Choroid plexus epithelial cell (primary cell): ENCODE data around the gene ZNRF1.

Experiments used
- DNase-seq: peaks from one replicate; pipeline ENCODE4 v3.0.0-alpha.2; 2010; ENCODE audit warnings: low read depth
- H3K4me3 ChIP-seq: 2 replicates; pipeline ENCODE4 v1.5.1; 2011; ENCODE audit warnings: low read depth, mild to moderate bottlenecking, control low read depth, low read length, moderate library complexity
- TF ChIP-seq, protein P1 (sequence below): conservative IDR thresholded peaks from 2 replicates; pipeline ENCODE4 v1.5.1; 2011; ENCODE audit warnings: low read depth, mild to moderate bottlenecking, control low read depth, inconsistent platforms, low read length, moderate library complexity

The ZNRF1 gene

DNA sequence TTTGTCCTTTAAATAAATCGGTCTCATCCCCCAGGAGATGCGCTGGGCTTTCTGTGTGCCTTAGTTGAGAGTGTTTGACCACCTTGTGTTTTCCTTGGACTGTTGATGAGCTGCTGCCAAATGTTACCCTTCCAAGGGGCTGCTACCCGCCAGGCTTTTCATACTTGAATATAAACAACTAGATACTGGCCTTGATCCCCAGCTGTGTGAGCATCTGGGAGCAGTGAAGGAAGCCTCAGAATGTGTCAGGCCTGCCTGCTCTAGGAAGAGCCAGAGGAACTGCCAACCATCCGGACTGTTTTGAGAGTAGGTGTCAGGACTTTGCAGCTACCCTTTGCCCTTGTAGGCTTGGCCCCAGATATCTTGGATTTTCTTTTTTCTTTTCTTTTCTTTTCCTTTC is 60.0 kb downstream of the ZNRF1 start:
- no peak overlapping the region for H3K4me3 ChIP-seq
- DNase-seq = peak; percentile 35
- TF ChIP-seq, protein P1, sequence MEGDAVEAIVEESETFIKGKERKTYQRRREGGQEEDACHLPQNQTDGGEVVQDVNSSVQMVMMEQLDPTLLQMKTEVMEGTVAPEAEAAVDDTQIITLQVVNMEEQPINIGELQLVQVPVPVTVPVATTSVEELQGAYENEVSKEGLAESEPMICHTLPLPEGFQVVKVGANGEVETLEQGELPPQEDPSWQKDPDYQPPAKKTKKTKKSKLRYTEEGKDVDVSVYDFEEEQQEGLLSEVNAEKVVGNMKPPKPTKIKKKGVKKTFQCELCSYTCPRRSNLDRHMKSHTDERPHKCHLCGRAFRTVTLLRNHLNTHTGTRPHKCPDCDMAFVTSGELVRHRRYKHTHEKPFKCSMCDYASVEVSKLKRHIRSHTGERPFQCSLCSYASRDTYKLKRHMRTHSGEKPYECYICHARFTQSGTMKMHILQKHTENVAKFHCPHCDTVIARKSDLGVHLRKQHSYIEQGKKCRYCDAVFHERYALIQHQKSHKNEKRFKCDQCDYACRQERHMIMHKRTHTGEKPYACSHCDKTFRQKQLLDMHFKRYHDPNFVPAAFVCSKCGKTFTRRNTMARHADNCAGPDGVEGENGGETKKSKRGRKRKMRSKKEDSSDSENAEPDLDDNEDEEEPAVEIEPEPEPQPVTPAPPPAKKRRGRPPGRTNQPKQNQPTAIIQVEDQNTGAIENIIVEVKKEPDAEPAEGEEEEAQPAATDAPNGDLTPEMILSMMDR = no peak

DNA sequence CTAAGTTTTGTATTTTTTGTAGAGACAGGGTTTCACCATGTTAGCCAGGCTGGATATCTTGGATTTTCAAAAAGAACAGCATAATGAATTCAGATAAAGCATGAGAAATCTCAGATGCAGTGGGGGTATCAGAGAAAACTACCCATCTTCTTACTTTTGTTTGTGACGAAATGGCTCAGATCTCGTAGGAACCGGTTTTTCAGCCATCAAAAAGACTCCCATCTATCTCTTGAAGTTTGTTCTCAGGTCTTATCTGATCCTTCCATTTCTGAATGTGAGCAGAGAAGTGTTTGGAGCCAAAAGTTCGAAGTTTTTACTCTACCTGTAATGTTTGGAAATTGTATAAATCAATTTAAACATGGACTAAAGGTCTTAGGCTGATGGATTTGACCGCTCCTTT is 60.6 kb downstream of the ZNRF1 start:
- DNase-seq = no peak
- TF ChIP-seq, protein P1 = no peak
- no peak overlapping the region for H3K4me3 ChIP-seq

DNA sequence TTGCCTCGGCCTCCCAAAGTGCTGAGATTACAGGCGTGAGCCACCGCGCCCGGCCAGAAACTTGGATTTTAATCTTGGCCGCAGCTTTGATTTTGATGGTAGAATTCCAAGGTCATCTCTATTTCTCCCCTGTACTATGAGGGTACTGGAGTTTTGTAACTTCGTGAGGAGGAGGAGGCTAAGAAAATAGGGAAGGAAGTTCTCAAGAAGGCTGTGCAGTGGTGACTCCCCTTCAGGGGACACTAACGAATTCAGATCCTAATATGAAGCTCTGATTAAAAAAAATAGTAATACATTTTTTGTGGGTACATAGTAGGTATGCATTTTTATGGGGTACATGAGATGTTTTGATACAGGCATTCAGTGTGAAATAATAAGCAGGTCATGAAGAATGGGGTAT is 61.9 kb downstream of the ZNRF1 start:
- TF ChIP-seq, protein P1 = no peak
- no peak overlapping the region for H3K4me3 ChIP-seq
- no peak for DNase-seq

DNA sequence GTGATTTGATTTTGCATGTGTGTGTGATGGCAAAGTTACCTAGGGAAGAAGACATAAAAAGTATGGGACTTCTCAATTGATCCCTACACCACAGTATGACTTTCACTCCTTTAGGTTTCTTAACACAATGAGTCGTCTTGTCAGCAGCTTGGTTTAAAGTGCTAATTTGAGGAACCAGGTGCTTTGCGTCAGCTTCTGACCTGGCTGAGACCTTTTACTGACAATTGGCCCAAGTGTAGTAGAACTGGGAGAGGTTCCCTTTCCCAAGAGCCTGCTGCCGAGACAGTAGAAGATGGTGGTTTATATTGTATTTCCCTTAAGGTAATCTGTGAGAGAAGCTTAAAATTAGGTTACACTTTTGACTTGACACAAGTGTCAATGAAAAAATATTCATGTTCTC is 62.8 kb downstream of the ZNRF1 start:
- TF ChIP-seq, protein P1 = no peak
- no peak overlapping the region for H3K4me3 ChIP-seq
- DNase-seq = no peak

DNA sequence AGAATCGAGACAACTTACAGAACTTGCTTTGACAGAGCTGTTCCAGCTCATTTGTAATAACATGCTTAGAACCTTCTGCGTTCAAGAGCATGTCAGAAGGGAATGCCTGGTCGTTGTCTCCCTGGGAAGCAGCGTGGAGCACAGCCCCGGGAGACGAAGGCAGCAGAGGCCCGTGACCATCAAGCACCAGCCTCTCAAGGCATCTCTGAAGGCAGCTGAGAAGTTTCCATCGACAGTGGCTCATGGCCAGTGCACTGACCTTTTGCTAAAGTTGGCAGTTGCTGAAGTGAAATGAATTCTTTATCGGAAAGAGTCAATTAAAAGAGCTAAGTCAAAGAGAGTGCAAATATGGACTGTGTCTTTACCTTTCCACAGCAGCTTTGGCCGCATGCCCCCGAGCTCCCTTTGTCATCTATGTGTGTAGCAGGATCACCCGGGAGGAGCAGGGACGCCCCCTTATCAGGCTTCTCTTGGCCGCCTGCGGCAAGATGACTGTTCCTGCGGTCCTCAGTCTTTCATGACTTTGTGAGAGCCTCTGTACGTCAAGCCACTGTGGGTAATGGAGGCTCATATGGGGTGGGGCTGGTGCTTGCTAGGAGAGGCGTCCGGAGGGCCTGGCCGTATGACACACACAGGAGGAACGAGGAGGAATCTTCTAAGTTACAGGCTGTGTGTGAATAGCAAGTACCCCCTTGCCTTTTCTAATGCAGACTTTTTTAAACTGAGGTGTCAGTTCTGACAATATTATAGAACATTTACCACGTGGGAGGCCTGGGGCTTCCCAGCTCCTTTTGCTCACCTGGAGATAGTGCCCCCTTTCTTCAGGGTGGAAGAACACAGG is 63.5 kb downstream of the ZNRF1 start:
- DNase-seq = no peak
- TF ChIP-seq, protein P1 = peak; percentile 8
- H3K4me3 ChIP-seq = no peak overlapping the region

DNA sequence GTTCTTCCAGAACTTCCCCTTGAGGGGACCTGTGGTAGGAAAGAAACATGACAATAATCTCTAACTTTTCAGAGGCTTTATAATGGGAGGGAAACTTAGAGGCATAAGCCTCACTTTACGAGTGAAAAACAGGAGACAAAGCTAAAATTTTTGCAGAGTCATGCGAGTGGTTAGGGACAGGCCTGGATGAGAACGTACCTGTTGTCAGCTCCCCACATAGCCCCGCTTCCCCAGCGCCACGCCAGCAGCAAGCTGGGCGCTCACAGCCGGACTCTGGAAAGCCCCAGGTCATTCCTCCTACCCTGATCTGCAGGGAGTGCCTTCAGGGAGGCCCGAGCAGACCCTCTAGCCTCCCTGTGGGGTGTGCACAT is 64.1 kb downstream of the ZNRF1 start:
- no peak overlapping the region for H3K4me3 ChIP-seq
- TF ChIP-seq, protein P1 = no peak
- DNase-seq = no peak

DNA sequence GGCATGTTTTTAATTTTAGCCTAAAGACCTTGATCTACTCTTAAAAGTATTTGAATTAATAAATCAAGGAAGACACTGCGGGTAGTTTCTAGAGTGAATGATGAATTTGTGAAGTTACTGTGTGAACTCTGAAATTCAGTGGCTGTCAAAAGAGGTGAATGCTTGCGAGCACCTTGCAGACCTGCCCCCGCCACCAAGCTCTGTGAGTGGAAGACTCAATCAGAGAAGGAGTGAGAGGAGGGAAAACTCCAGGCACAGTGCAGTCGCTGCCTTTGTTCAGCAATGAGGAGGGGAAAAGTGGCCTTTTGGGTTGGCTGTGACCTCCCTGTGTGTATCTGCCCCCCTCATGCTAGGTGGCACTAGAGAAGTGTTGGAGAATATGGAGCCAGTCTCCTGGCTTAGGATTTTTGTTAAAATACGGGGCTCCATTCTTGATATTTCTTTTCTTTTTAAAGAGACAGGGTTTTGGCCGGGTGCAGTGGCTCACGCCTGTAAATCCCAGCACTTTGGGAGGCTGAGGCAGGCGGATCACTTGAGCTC is 64.8 kb downstream of the ZNRF1 start:
- DNase-seq = no peak
- TF ChIP-seq, protein P1 = no peak
- H3K4me3 ChIP-seq = no peak overlapping the region
